NCI-H2081 treated with DMSO at 0.1 percent for 48 hours (cell line): Measurements from ENCODE around the gene ARHGAP26.
"Not testable (repeated sequence)": the region's sequence is repeated elsewhere in the genome, so short reads cannot be mapped to it uniquely, and the experiment has no call there.

Experiments
- DNase-seq: peaks from one replicate; lab custom pipeline; 2025; lab: John Stamatoyannopoulos, UW

ARHGAP26 gene

GRCh38 chr5:142959683-142960657, 189.8 kb downstream of the ARHGAP26 start:
- DNase-seq = no peak

- no peak for DNase-seq
Observed at GRCh38 chr5:142961440-142962173, 191.4 kb downstream of the ARHGAP26 start.

- no peak for DNase-seq
Observed at GRCh38 chr5:142962174-142962533, 192.0 kb downstream of the ARHGAP26 start.

GRCh38 chr5:142965258-142966120, 195.3 kb downstream of the ARHGAP26 start:
- DNase-seq = not testable (repeated sequence)

- DNase-seq = no peak
Observed at GRCh38 chr5:142966121-142966420, 195.9 kb downstream of the ARHGAP26 start.

- no peak for DNase-seq
Observed at GRCh38 chr5:142969186-142969585, 199.0 kb downstream of the ARHGAP26 start.

- no peak for DNase-seq
Observed at GRCh38 chr5:142969624-142970439, 199.7 kb downstream of the ARHGAP26 start.

GRCh38 chr5:142970440-142971030, 200.4 kb downstream of the ARHGAP26 start:
- no peak for DNase-seq

- DNase-seq = no peak
Observed at GRCh38 chr5:142971303-142972013, 201.3 kb downstream of the ARHGAP26 start.

- DNase-seq = no peak
Observed at GRCh38 chr5:142972064-142972570, 201.9 kb downstream of the ARHGAP26 start.

GRCh38 chr5:142973932-142974331, 203.8 kb downstream of the ARHGAP26 start:
- DNase-seq = no peak

GRCh38 chr5:142974409-142974808, 204.2 kb downstream of the ARHGAP26 start:
- DNase-seq = no peak

GRCh38 chr5:142976861-142977260, 206.7 kb downstream of the ARHGAP26 start:
- DNase-seq = no peak

- no peak for DNase-seq
Observed at GRCh38 chr5:142977363-142978051, 207.3 kb downstream of the ARHGAP26 start.

- DNase-seq = no peak
Observed at GRCh38 chr5:142978252-142978651, 208.1 kb downstream of the ARHGAP26 start.

GRCh38 chr5:142978726-142979125, 208.5 kb downstream of the ARHGAP26 start:
- no peak for DNase-seq

GRCh38 chr5:142979636-142980035, 209.5 kb downstream of the ARHGAP26 start:
- DNase-seq = no peak

GRCh38 chr5:142981475-142981874, 211.3 kb downstream of the ARHGAP26 start:
- no peak for DNase-seq
